Measurements from ENCODE around the gene ZFAND3. TPM values are rescaled to one million over a fixed set of nuclear protein-coding genes. Genes with fewer than 3 reads are reported as not detected.

Gene ZFAND3
- polyA plus RNA-seq, 1 of the 3 experiments (the other 2 are of a cell fraction): 16.7 TPM

DNA sequence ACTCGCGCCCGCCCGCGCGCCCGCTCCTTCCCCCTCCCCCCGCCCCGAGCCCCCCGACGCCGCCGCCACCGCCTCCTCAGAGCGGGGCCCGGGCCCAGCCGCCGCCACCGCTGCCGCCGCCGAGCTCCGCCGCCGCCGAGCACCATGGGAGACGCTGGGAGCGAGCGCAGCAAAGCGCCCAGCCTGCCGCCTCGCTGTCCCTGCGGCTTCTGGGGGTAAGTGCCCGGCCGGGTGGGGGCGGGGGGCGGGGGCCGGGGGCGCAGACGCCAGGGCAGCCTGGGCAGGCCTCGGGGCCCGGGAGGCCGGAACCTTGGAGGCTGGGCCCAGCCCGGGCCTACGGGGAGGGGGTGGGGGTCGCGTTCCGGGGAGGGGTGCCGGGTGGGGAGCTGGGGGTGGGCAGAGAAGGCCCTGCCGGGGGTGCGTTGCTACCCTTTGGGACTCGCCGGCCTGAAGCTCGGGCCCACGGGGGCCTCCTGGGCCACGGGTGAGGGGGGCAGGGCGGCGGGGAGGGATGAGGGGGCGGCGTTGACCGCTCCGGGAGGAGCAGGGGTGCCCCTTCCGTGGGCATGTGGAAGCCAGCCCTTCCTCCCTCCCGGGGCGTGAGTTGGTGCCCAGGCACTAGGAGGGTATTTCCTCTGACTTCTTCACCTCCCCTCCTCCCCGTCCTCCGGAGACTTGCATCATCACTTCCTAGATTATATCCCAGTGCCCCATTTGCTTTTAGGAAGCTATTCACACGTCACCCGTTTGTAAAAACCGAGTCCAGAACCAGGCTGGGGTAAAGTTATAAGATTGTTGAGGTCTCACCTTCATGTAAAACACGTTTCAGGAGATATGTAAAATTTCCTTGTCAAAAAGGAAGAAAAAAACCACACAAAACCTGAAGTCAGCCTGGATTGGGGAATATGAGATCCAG lies 533 bp downstream of the ZFAND3 start (continued):
- TF ChIP-seq MXI1 (IDR thresholded peaks at IDR 0.05; ENCODE audit: low read depth, low read length) (no peak; the same call in 1 of the 2 replicates), NFIC (IDR thresholded peaks at IDR 0.05; ENCODE audit: borderline replicate concordance) (no peak), FOSL2 (IDR thresholded peaks at IDR 0.05; ENCODE audit: borderline replicate concordance, low read depth) (no peak), RCOR1 (IDR thresholded peaks at IDR 0.05; ENCODE audit: low read length) (no peak), PBX3 (IDR thresholded peaks at IDR 0.05) (0 out of 2 replicates have a peak, but pooled peaks have one; percentile 10)
- TF ChIP-seq, protein P1, sequence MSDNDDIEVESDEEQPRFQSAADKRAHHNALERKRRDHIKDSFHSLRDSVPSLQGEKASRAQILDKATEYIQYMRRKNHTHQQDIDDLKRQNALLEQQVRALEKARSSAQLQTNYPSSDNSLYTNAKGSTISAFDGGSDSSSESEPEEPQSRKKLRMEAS (IDR thresholded peaks at IDR 0.05; ENCODE audit: low read depth): peak; percentile 64
- TF ChIP-seq, protein P2, sequence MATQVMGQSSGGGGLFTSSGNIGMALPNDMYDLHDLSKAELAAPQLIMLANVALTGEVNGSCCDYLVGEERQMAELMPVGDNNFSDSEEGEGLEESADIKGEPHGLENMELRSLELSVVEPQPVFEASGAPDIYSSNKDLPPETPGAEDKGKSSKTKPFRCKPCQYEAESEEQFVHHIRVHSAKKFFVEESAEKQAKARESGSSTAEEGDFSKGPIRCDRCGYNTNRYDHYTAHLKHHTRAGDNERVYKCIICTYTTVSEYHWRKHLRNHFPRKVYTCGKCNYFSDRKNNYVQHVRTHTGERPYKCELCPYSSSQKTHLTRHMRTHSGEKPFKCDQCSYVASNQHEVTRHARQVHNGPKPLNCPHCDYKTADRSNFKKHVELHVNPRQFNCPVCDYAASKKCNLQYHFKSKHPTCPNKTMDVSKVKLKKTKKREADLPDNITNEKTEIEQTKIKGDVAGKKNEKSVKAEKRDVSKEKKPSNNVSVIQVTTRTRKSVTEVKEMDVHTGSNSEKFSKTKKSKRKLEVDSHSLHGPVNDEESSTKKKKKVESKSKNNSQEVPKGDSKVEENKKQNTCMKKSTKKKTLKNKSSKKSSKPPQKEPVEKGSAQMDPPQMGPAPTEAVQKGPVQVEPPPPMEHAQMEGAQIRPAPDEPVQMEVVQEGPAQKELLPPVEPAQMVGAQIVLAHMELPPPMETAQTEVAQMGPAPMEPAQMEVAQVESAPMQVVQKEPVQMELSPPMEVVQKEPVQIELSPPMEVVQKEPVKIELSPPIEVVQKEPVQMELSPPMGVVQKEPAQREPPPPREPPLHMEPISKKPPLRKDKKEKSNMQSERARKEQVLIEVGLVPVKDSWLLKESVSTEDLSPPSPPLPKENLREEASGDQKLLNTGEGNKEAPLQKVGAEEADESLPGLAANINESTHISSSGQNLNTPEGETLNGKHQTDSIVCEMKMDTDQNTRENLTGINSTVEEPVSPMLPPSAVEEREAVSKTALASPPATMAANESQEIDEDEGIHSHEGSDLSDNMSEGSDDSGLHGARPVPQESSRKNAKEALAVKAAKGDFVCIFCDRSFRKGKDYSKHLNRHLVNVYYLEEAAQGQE (IDR thresholded peaks at IDR 0.05; ENCODE audit: low read depth, low read length): no peak

DNA sequence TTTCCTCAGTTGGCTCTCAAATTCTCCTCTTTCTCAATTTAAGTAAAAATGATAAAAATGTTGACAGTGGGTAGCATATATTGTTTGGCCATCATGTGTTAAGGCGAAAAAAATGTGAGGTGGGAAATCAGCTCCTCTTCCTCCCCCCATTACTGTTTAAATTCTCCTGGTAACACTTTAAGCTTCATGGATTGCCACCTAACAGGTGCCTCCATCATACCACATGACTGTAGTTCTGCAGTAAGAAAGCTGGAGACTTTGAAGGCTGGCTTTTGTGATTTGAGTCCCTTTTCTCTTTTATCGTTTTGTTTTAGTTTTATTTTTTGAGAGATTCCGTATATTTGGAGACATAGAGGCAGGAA lies 1.2 kb downstream of the ZFAND3 start:
- H3K4me2 ChIP-seq: peak overlapping the region; percentile 76
- no peak overlapping the region for H2AFZ ChIP-seq (ENCODE audit: low read depth)
- H3K79me2 ChIP-seq (ENCODE audit: insufficient read depth): peaks cover 57% of the 10 kb centered on the region
- ChIA-PET POLR2A (interaction anchor here (0.6 to 3.0 kb wide), 5 partner anchors 9 to 333 kb away, joined by 3 to 16 read pairs (median 3); no protein-coding TSS in a partner anchor), CTCF (interaction anchor here (2.7 to 2.9 kb wide), 2 partner anchors 30 to 116 kb away, joined by 9 to 12 read pairs; no protein-coding TSS in a partner anchor)
- H3K36me3 ChIP-seq (replicated peaks in 1 of 2; ENCODE audit: control insufficient read depth in 1 of 2, insufficient read depth in 2 of 2, low read length in 1 of 2): peaks cover 2 to 5% of the 10 kb centered on the region in 2 experiments
- no peak for DNase-seq
- H3F3A ChIP-seq (replicated peaks; ENCODE audit: insufficient read depth): no peaks in the 10 kb centered on the region
- peaks cover 54% of the 10 kb centered on the region for H4K20me1 ChIP-seq (ENCODE audit: insufficient read depth)
- H3K9me2 ChIP-seq: no peaks in the 10 kb centered on the region
- peak overlapping the region; percentile 78 to 89 for H3K4me3 ChIP-seq (ENCODE audit: low read depth in 2 of 2, low read length in 1 of 2)
- 43% methylated on average over 3 of the region's 3 CpGs for WGBS (ENCODE audit: low lambda C conversion rate)
- H3K9me3 ChIP-seq: no peaks in the 10 kb centered on the region
- H3K27ac ChIP-seq (ENCODE audit: low read depth in 2 of 2, low read length in 1 of 2): peak overlapping the region; percentile 79 to 98
- peaks cover 27% of the 10 kb centered on the region in 2 experiments for H3K4me1 ChIP-seq (ENCODE audit: control insufficient read depth in 1 of 2, insufficient read depth in 2 of 2, low read depth in 1 of 2, low read length in 1 of 2)
- no peaks in the 10 kb centered on the region for H3K27me3 ChIP-seq (ENCODE audit: insufficient read depth)
- peak overlapping the region; percentile 94 for H3K9ac ChIP-seq
- no peak for TF ChIP-seq MEF2A (IDR thresholded peaks at IDR 0.05; ENCODE audit: borderline replicate concordance, low read depth)
- no peak for TF ChIP-seq FOSL2 (IDR thresholded peaks at IDR 0.05; ENCODE audit: borderline replicate concordance, low read depth)
- TF ChIP-seq RFX5 (IDR thresholded peaks at IDR 0.05; ENCODE audit: low read length): no peak
- no peak for TF ChIP-seq ELF1 (IDR thresholded peaks at IDR 0.05)
- no peak for TF ChIP-seq JUND (IDR thresholded peaks at IDR 0.05)
- no peak for TF ChIP-seq NFIC (IDR thresholded peaks at IDR 0.05; ENCODE audit: borderline replicate concordance)
- TF ChIP-seq, protein P3, sequence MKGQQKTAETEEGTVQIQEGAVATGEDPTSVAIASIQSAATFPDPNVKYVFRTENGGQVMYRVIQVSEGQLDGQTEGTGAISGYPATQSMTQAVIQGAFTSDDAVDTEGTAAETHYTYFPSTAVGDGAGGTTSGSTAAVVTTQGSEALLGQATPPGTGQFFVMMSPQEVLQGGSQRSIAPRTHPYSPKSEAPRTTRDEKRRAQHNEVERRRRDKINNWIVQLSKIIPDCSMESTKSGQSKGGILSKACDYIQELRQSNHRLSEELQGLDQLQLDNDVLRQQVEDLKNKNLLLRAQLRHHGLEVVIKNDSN (IDR thresholded peaks at IDR 0.05; ENCODE audit: borderline replicate concordance, low read depth): no peak
- TF ChIP-seq, protein P4, sequence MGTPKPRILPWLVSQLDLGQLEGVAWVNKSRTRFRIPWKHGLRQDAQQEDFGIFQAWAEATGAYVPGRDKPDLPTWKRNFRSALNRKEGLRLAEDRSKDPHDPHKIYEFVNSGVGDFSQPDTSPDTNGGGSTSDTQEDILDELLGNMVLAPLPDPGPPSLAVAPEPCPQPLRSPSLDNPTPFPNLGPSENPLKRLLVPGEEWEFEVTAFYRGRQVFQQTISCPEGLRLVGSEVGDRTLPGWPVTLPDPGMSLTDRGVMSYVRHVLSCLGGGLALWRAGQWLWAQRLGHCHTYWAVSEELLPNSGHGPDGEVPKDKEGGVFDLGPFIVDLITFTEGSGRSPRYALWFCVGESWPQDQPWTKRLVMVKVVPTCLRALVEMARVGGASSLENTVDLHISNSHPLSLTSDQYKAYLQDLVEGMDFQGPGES (IDR thresholded peaks at IDR 0.05; ENCODE audit: low read depth, low read length): no peak
- TF ChIP-seq CHD2 (IDR thresholded peaks at IDR 0.05; ENCODE audit: low read length, partially characterized antibody): no peak
- no peak for TF ChIP-seq NRF1 (IDR thresholded peaks at IDR 0.05; ENCODE audit: low read depth, low read length)
- TF ChIP-seq RCOR1 (IDR thresholded peaks at IDR 0.05; ENCODE audit: low read length): no peak
- TF ChIP-seq, protein P5, sequence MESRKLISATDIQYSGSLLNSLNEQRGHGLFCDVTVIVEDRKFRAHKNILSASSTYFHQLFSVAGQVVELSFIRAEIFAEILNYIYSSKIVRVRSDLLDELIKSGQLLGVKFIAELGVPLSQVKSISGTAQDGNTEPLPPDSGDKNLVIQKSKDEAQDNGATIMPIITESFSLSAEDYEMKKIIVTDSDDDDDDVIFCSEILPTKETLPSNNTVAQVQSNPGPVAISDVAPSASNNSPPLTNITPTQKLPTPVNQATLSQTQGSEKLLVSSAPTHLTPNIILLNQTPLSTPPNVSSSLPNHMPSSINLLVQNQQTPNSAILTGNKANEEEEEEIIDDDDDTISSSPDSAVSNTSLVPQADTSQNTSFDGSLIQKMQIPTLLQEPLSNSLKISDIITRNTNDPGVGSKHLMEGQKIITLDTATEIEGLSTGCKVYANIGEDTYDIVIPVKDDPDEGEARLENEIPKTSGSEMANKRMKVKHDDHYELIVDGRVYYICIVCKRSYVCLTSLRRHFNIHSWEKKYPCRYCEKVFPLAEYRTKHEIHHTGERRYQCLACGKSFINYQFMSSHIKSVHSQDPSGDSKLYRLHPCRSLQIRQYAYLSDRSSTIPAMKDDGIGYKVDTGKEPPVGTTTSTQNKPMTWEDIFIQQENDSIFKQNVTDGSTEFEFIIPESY (IDR thresholded peaks at IDR 0.05; ENCODE audit: borderline replicate concordance, low read depth): no peak
- TF ChIP-seq, protein P6, sequence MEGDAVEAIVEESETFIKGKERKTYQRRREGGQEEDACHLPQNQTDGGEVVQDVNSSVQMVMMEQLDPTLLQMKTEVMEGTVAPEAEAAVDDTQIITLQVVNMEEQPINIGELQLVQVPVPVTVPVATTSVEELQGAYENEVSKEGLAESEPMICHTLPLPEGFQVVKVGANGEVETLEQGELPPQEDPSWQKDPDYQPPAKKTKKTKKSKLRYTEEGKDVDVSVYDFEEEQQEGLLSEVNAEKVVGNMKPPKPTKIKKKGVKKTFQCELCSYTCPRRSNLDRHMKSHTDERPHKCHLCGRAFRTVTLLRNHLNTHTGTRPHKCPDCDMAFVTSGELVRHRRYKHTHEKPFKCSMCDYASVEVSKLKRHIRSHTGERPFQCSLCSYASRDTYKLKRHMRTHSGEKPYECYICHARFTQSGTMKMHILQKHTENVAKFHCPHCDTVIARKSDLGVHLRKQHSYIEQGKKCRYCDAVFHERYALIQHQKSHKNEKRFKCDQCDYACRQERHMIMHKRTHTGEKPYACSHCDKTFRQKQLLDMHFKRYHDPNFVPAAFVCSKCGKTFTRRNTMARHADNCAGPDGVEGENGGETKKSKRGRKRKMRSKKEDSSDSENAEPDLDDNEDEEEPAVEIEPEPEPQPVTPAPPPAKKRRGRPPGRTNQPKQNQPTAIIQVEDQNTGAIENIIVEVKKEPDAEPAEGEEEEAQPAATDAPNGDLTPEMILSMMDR (IDR thresholded peaks at IDR 0.05): no peak
- TF ChIP-seq GABPA (IDR thresholded peaks at IDR 0.05; ENCODE audit: low read depth): no peak

Data from SK-N-SH (cell line).